22Rv1 (cell line): Measurements from ENCODE around the gene GPR61.

ENCODE experiments used
- ZFX ChIP-seq: fragments of 450-650 bp; IDR thresholded peaks from 2 replicates; pipeline ENCODE4 v1.6.1; 2017; ENCODE audit warnings: antibody characterized with exemption, borderline replicate concordance
- TF ChIP-seq, protein P1 (sequence below): fragments of 450-650 bp; IDR thresholded peaks from 2 replicates; pipeline ENCODE4 v1.5.1; 2017; ENCODE audit warnings: mild to moderate bottlenecking

DNA sequence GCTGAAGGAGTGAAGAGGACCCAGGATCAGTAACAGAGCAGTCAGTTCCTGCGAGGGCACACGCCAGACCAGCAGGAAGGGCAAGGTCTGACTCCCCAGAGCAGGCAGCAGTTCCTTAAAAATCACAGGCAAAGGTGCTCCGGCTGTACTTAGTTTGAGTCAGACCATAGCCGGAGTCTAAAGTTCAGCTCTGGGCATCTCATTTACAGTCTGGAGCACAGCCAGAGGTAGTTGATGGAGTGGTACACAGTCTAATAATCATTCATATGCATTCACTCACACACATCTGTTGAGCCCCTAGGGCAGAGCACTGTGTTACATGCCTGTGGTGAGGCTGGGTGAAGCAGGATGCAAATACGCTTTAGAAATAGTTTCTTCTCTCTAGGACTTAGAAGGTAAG lies 22.8 kb upstream of the GPR61 start:
- TF ChIP-seq, protein P1, sequence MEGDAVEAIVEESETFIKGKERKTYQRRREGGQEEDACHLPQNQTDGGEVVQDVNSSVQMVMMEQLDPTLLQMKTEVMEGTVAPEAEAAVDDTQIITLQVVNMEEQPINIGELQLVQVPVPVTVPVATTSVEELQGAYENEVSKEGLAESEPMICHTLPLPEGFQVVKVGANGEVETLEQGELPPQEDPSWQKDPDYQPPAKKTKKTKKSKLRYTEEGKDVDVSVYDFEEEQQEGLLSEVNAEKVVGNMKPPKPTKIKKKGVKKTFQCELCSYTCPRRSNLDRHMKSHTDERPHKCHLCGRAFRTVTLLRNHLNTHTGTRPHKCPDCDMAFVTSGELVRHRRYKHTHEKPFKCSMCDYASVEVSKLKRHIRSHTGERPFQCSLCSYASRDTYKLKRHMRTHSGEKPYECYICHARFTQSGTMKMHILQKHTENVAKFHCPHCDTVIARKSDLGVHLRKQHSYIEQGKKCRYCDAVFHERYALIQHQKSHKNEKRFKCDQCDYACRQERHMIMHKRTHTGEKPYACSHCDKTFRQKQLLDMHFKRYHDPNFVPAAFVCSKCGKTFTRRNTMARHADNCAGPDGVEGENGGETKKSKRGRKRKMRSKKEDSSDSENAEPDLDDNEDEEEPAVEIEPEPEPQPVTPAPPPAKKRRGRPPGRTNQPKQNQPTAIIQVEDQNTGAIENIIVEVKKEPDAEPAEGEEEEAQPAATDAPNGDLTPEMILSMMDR, result no peak
- no peak for TF ChIP-seq ZFX
